HepG2 (cell line): ENCODE data around the gene STARD13. TPM values are rescaled to one million over a fixed set of nuclear protein-coding genes. Genes with fewer than 3 reads are reported as not detected.

Source experiments
- ATAC-seq: fragments of 200-7000 bp; cut with Tn5 transposase; 3 replicates; pipeline ENCODE4 v1.9.1; 2020; ENCODE audit warnings: mild to moderate bottlenecking, moderate library complexity
- BruUV-seq: library from RNA; stranded (reverse); fragments of 400-500 nt; replicated peaks from 2 replicates; lab custom pipeline; 2021; lab: Mats Ljungman, UMichigan
- CTCF ChIA-PET: fragments of 300-600 bp; formaldehyde crosslinking; extraction: SDS; loops from one replicate; lab custom pipeline; 2021; ENCODE audit warnings: low total read pairs, inconsistent platforms, low intra/inter-chr PET ratio; lab: Yijun Ruan, JAX
- POLR2A ChIA-PET: fragments of 350-600 bp; sonication (Branson Sonifier 250); formaldehyde crosslinking; loops from one replicate; lab custom pipeline; 2020; ENCODE audit warnings: antibody characterized with exemption, inconsistent platforms; lab: Yijun Ruan, JAX
- DNase-seq: peaks from one replicate; pipeline ENCODE4 v3.0.0-alpha.2; 2015; ENCODE audit warnings: low spot score
- FAIRE-seq: peaks from 3 replicates; lab custom pipeline; 2011; peaks lifted over from hg19 to GRCh38; lab: Jason Lieb, UNC
- H2AFZ ChIP-seq: one replicate; pipeline ENCODE4 v1.6.1; 2011; ENCODE audit warnings: low read length, inconsistent platforms
- H3K27ac ChIP-seq: fragments of 300-600 bp; 3 replicates; pipeline ENCODE4 v1.8.0; 2011; ENCODE audit warnings: mixed run types, mild to moderate bottlenecking, mixed read lengths, low read length, inconsistent platforms; ENCODE audit not compliant: insufficient read depth; ENCODE audit errors: extremely low read length
- H3K27me3 ChIP-seq, 2 experiments: fragments of 200-600 bp in 1 of 2; 2 replicates in 1 of 2; 3 replicates in 1 of 2; pipeline versions ENCODE4 v1.6.0 to v1.8.0; 2011; ENCODE audit warnings: low read length in 2 of 2, mild to moderate bottlenecking in 2 of 2, moderate library complexity in 2 of 2, inconsistent platforms in 1 of 2; ENCODE audit not compliant: insufficient read depth in 2 of 2, control insufficient read depth in 1 of 2
- H3K36me3 ChIP-seq, 2 experiments: fragments of 200-600 bp in 1 of 2; replicated peaks in 1 of 2; 2 replicates in 1 of 2; 3 replicates in 1 of 2; pipeline versions ENCODE4 v1.5.1 to v1.8.0; 2011; ENCODE audit warnings: low read length in 2 of 2, inconsistent platforms in 1 of 2; ENCODE audit not compliant: insufficient read depth in 2 of 2, control insufficient read depth in 1 of 2
- H3K4me1 ChIP-seq: 2 replicates; pipeline ENCODE4 v1.5.1; 2012; ENCODE audit warnings: low read length, inconsistent platforms; ENCODE audit not compliant: insufficient read depth
- H3K4me2 ChIP-seq: 2 replicates; pipeline ENCODE4 v1.6.0; 2011; ENCODE audit warnings: low read depth, low read length, inconsistent platforms
- H3K4me3 ChIP-seq, 3 experiments: fragments of 200-600 bp in 1 of 3; sonication (generic), shearing (Covaris generic) in 1 of 3; replicated peaks in 1 of 3; 2 replicates each; pipeline ENCODE4 v1.5.1; 2011 to 2016; ENCODE audit warnings: low read length in 3 of 3, inconsistent platforms in 2 of 3, low read depth in 2 of 3, mild to moderate bottlenecking in 2 of 3, control low read depth in 1 of 3, mixed read lengths in 1 of 3; ENCODE audit not compliant: insufficient read depth in 1 of 3
- H3K79me2 ChIP-seq: one replicate; pipeline ENCODE4 v1.6.1; 2011; ENCODE audit warnings: low read length, inconsistent platforms; ENCODE audit not compliant: insufficient read depth
- H3K9ac ChIP-seq: 2 replicates; pipeline ENCODE4 v1.6.0; 2011; ENCODE audit warnings: mild to moderate bottlenecking, low read depth, low read length, inconsistent platforms; ENCODE audit not compliant: insufficient read depth
- H3K9me3 ChIP-seq: 2 replicates; pipeline ENCODE4 v1.5.1; 2012; ENCODE audit warnings: mild to moderate bottlenecking, low read length
- H4K20me1 ChIP-seq: 2 replicates; pipeline ENCODE4 v1.6.0; 2011; ENCODE audit warnings: inconsistent platforms, mild to moderate bottlenecking, low read length, moderate library complexity; ENCODE audit not compliant: insufficient read depth
- CEBPB ChIP-seq: IDR thresholded peaks from 2 replicates; pipeline ENCODE4 v1.6.1; 2011; ENCODE audit warnings: low read depth, low read length, improper control_type of control experiment, borderline replicate concordance
- HMGXB4 ChIP-seq, 2 experiments: sonication (generic) in 1 of 2; formaldehyde crosslinking in 1 of 2; IDR thresholded peaks; 2 replicates each; pipeline versions ENCODE4 v1.4.0 to v1.6.1; 2018 to 2020; ENCODE audit warnings: missing genetic modification reagents in 2 of 2, borderline replicate concordance in 1 of 2, low read depth in 1 of 2, mild to moderate bottlenecking in 1 of 2, missing biosample characterization in 1 of 2
- HNRNPL ChIP-seq: fragments of 200-400 bp; formaldehyde crosslinking; IDR thresholded peaks from 2 replicates; pipeline ENCODE4 v1.6.1; 2017; ENCODE audit warnings: mild to moderate bottlenecking, low read depth, low read length
- MAFG ChIP-seq: sonication (generic); formaldehyde crosslinking; IDR thresholded peaks from 2 replicates; pipeline ENCODE4 v1.5.1; 2020; ENCODE audit warnings: mild to moderate bottlenecking, missing genetic modification reagents
- NR2C2 ChIP-seq: sonication (generic); formaldehyde crosslinking; IDR thresholded peaks from 2 replicates; pipeline ENCODE4 v1.4.0; 2020; ENCODE audit warnings: missing genetic modification reagents, mild to moderate bottlenecking, moderate library complexity, borderline replicate concordance
- NR2F2 ChIP-seq: IDR thresholded peaks from 2 replicates; pipeline ENCODE4 v1.6.1; 2012; ENCODE audit warnings: low read depth, inconsistent platforms, borderline replicate concordance
- PBX2 ChIP-seq: IDR thresholded peaks from 2 replicates; pipeline ENCODE4 v1.6.1; 2016; ENCODE audit warnings: control low read depth
- PCBP1 ChIP-seq: fragments of 200-400 bp; formaldehyde crosslinking; IDR thresholded peaks from 2 replicates; pipeline ENCODE4 v1.6.1; 2017; ENCODE audit warnings: mild to moderate bottlenecking, low read depth, low read length, borderline replicate concordance
- TEF ChIP-seq: sonication (generic); formaldehyde crosslinking; IDR thresholded peaks from 2 replicates; pipeline ENCODE4 v1.5.0; 2020; ENCODE audit warnings: missing genetic modification reagents
- ZFP82 ChIP-seq: sonication (generic); formaldehyde crosslinking; IDR thresholded peaks from 2 replicates; pipeline ENCODE4 v1.5.1; 2020; ENCODE audit warnings: mild to moderate bottlenecking, missing genetic modification reagents, borderline replicate concordance
- ZNF101 ChIP-seq: sonication (generic); formaldehyde crosslinking; IDR thresholded peaks from 2 replicates; pipeline ENCODE4 v1.4.0; 2020; ENCODE audit warnings: mild to moderate bottlenecking, low read depth, missing genetic modification reagents, borderline replicate concordance
- ZNF160 ChIP-seq: sonication (generic); formaldehyde crosslinking; IDR thresholded peaks from 2 replicates; pipeline ENCODE4 v1.8.0; 2022; ENCODE audit warnings: mild to moderate bottlenecking, inconsistent platforms, missing genetic modification reagents
- ZNF207 ChIP-seq: fragments of 450-650 bp; IDR thresholded peaks from 2 replicates; pipeline ENCODE4 v1.6.1; 2016; ENCODE audit warnings: antibody characterized with exemption, borderline replicate concordance
- ZNF34 ChIP-seq: sonication (generic); formaldehyde crosslinking; IDR thresholded peaks from 2 replicates; pipeline ENCODE4 v1.4.0; 2020; ENCODE audit warnings: mild to moderate bottlenecking, missing genetic modification reagents, borderline replicate concordance
- ZNF598 ChIP-seq: sonication (generic); formaldehyde crosslinking; IDR thresholded peaks from 2 replicates; pipeline ENCODE4 v1.5.1; 2020; ENCODE audit warnings: mild to moderate bottlenecking, missing genetic modification reagents, borderline replicate concordance
- ZNF770 ChIP-seq: sonication (generic); formaldehyde crosslinking; IDR thresholded peaks from 2 replicates; pipeline ENCODE4 v1.5.0; 2020; ENCODE audit warnings: mild to moderate bottlenecking, missing genetic modification reagents
- WGBS: methylation state at CpG from one replicate; pipeline ENCODE4 v1.1.6; 2017; ENCODE audit warnings: low lambda C conversion rate; 5-methylcytosine and 5-hydroxymethylcytosine counted together
- in situ Hi-C: cut with HindIII; loops from 2 replicates; pipeline ENCODE4 v1.10.0; 2017; ENCODE audit warnings: low pct_unique_long_range_greater_than_20kb; ENCODE audit not compliant: extremely low pct_ligation_motif_present
- intact Hi-C: fragments of 100-400 bp; cut with micrococcal nuclease; formaldehyde crosslinking; loops from one replicate; pipeline ENCODE4 v1.10.0; 2022; ENCODE audit not compliant: unreplicated experiment
- polyA plus RNA-seq, 8 experiments: library from polyadenylated mRNA; depleted of rRNA in 3 of 8; stranded (reverse) in 7 of 8; unstranded in 1 of 8; fragments of >200 nt; fragmentation: Illumina TruSeq in 4 of 8; extraction: Trizol in 4 of 8; gene quantifications; 2 replicates each; pipeline versions ENCODE4 v1.2.1 to v1.2.3, GENCODE V29; 2011 to 2016; ENCODE audit warnings: low read depth in 4 of 8, missing spikeins in 1 of 8, mixed read lengths in 1 of 8; ENCODE audit not compliant: insufficient read depth in 1 of 8
- total RNA-seq, 5 experiments: library from RNA; depleted of rRNA; stranded (reverse); fragments of >200 nt; fragmentation: Illumina TruSeq; extraction: Trizol; gene quantifications; 2 replicates each; pipeline ENCODE4 v1.2.3, GENCODE V29; 2016; ENCODE audit warnings: low read depth in 1 of 5

STARD13 gene
- total and polyA plus RNA-seq, 2 of the 13 experiments (the other 11 are each of a cell fraction or from before 2014, with no cell fraction given) = 12.8 to 14.3 TPM

- no peak overlapping the region for H2AFZ ChIP-seq
- no peak overlapping the region for H3K4me2 ChIP-seq
- POLR2A ChIA-PET = interaction anchor here (1.1 kb wide), 1 partner anchor 34 kb away, joined by 3 read pairs; no protein-coding TSS in a partner anchor
- ATAC-seq = no peak
- no peaks in the 10 kb centered on the region for H3K79me2 ChIP-seq
- BruUV-seq = no TSS peak
- intact Hi-C loops (no loop called here), in situ Hi-C loops (no loop called here)
- no peaks in the 10 kb centered on the region for H3K27me3 ChIP-seq
- WGBS = 96% methylated on average over 3 of the region's 3 CpGs
- DNase-seq = no peak
- no peaks in the 10 kb centered on the region for H4K20me1 ChIP-seq
- no peaks in the 10 kb centered on the region for H3K9me3 ChIP-seq
- H3K36me3 ChIP-seq = peaks cover 11 to 49% of the 10 kb centered on the region in 2 experiments
- no peak overlapping the region for H3K27ac ChIP-seq
- H3K4me3 ChIP-seq = no peak overlapping the region
- H3K9ac ChIP-seq = no peak overlapping the region
- no peak for TF ChIP-seq HNRNPL
- no peak for TF ChIP-seq ZNF770 (CRISPR knock-in tag)
- TF ChIP-seq NR2F2 = no peak
- no peak for TF ChIP-seq ZNF207
- TF ChIP-seq HMGXB4 (CRISPR knock-in tag; IDR thresholded peaks at IDR 0.05; ENCODE audit: borderline replicate concordance in 1 of 2, low read depth in 1 of 2) = no peak
- TF ChIP-seq TEF = no peak
- no peak for TF ChIP-seq MAFG (CRISPR knock-in tag)
- no peak for TF ChIP-seq NR2C2 (CRISPR knock-in tag)
- TF ChIP-seq ZNF34 (CRISPR knock-in tag) = no peak
- no peak for TF ChIP-seq PCBP1
- TF ChIP-seq PBX2 (CRISPR knock-in tag) = no peak
- TF ChIP-seq ZNF160 (CRISPR knock-in tag) = no peak
- TF ChIP-seq CEBPB = no peak
- TF ChIP-seq ZFP82 = no peak
- no peak for TF ChIP-seq ZNF101 (CRISPR knock-in tag)
- no peak for TF ChIP-seq ZNF598 (CRISPR knock-in tag)
- FAIRE-seq = no peak
- CTCF ChIA-PET = no interaction called here
- 0 out of 2 replicates have a peak, but pooled peaks cover 8% of the 10 kb centered on the region for H3K4me1 ChIP-seq
Observed at GRCh38 chr13:33134213-33134612, 151.3 kb downstream of the STARD13 start.
